OCI-LY7 (cell line): ENCODE measurements around the gene PPP4C. TPM values are rescaled to one million over a fixed set of nuclear protein-coding genes. Genes with fewer than 3 reads are reported as not detected.

Source experiments
- BruUV-seq: library from RNA; stranded (reverse); fragments of 400-500 nt; replicated peaks from 2 replicates; lab custom pipeline; 2021; lab: Mats Ljungman, UMichigan
- CTCF ChIA-PET: fragments of 300-600 bp; sonication (Branson Sonifier 250); formaldehyde crosslinking; loops from one replicate; lab custom pipeline; 2022; ENCODE audit warnings: antibody characterized with exemption; ENCODE audit not compliant: unreplicated experiment; lab: Charles Lee
- POLR2A ChIA-PET: fragments of 300-600 bp; sonication (Branson Sonifier 250); formaldehyde crosslinking; loops from one replicate; lab custom pipeline; 2022; ENCODE audit warnings: antibody characterized with exemption; lab: Charles Lee
- DNase-seq: peaks from one replicate; pipeline ENCODE4 v3.0.0-alpha.2; 2015; ENCODE audit warnings: low spot score
- H2AFZ ChIP-seq: fragments of 200-600 bp; sonication (generic), shearing (Covaris generic); 2 replicates; pipeline ENCODE4 v1.6.1; 2014; ENCODE audit warnings: mild to moderate bottlenecking, antibody characterized with exemption, low read length, moderate library complexity
- H3K27ac ChIP-seq: fragments of 200-600 bp; sonication (generic); 2 replicates; pipeline ENCODE4 v1.5.1; 2014; ENCODE audit warnings: mixed run types, low read depth, mild to moderate bottlenecking, moderate library complexity, low read length, inconsistent platforms; ENCODE audit not compliant: poor library complexity, severe bottlenecking
- H3K36me3 ChIP-seq: fragments of 200-600 bp; sonication (generic); 2 replicates; pipeline ENCODE4 v1.6.1; 2014; ENCODE audit warnings: mild to moderate bottlenecking, antibody characterized with exemption, low read length, moderate library complexity, mixed read lengths; ENCODE audit not compliant: insufficient read depth
- H3K4me1 ChIP-seq: fragments of 200-600 bp; sonication (generic); 2 replicates; pipeline ENCODE4 v1.5.1; 2014; ENCODE audit warnings: mild to moderate bottlenecking, low read length; ENCODE audit not compliant: insufficient read depth, poor library complexity, severe bottlenecking
- H3K4me2 ChIP-seq: fragments of 200-600 bp; sonication (generic); 2 replicates; pipeline ENCODE4 v1.6.1; 2014; ENCODE audit warnings: mild to moderate bottlenecking, low read length
- H3K4me3 ChIP-seq: fragments of 200-600 bp; sonication (generic); 2 replicates; pipeline ENCODE4 v1.5.1; 2014; ENCODE audit warnings: mild to moderate bottlenecking, low read depth, low read length; ENCODE audit not compliant: poor library complexity, severe bottlenecking
- H3K79me2 ChIP-seq: fragments of 200-600 bp; sonication (generic); 2 replicates; pipeline ENCODE4 v1.6.1; 2016; ENCODE audit warnings: low read depth, mild to moderate bottlenecking, low read length, moderate library complexity, mixed read lengths; ENCODE audit not compliant: insufficient read depth
- H3K9me2 ChIP-seq: fragments of 200-600 bp; sonication (generic); 2 replicates; pipeline ENCODE4 v1.6.1; 2016; ENCODE audit warnings: mild to moderate bottlenecking, low read length, mixed read lengths; ENCODE audit not compliant: insufficient read depth
- H3K9me3 ChIP-seq: fragments of 200-600 bp; sonication (generic); 2 replicates; pipeline ENCODE4 v1.6.1; 2014; ENCODE audit warnings: mild to moderate bottlenecking, mixed run types, low read length, mixed read lengths
- H4K20me1 ChIP-seq: fragments of 200-600 bp; sonication (generic); 2 replicates; pipeline ENCODE4 v1.6.1; 2014; ENCODE audit warnings: mild to moderate bottlenecking, antibody characterized with exemption, low read length, moderate library complexity, mixed read lengths; ENCODE audit not compliant: insufficient read depth
- CTCF ChIP-seq: fragments of 200-600 bp; sonication (generic); conservative IDR thresholded peaks from 2 replicates; pipeline ENCODE4 v1.5.1; 2014; ENCODE audit warnings: mild to moderate bottlenecking, antibody characterized with exemption, low read length, moderate library complexity, mixed read lengths
- EZH2phosphoT487 ChIP-seq: fragments of 200-600 bp; sonication (generic); IDR thresholded peaks from 2 replicates; pipeline ENCODE4 v1.6.1; 2018; ENCODE audit warnings: low read depth, borderline replicate concordance, mild to moderate bottlenecking, mixed run types, antibody characterized with exemption, low read length, moderate library complexity, mixed read lengths
- intact Hi-C: fragments of 100-400 bp; cut with micrococcal nuclease; formaldehyde crosslinking; loops from one replicate; pipeline ENCODE4 v1.10.0; 2022; ENCODE audit not compliant: unreplicated experiment
- total RNA-seq, 2 experiments: library from RNA; depleted of rRNA in 1 of 2; stranded (reverse); fragments of >200 nt in 1 of 2; shearing (Covaris generic) in 1 of 2; gene quantifications; 2 replicates each; pipeline ENCODE4 v1.2.3, GENCODE V29; 2014 to 2022

The PPP4C gene
- total RNA-seq, 2 experiments from 2014 or later = 124 to 144 TPM

GRCh38 chr16:30108059-30108850 lies 32.5 kb downstream of the PPP4C start:
- Histone ChIP-seq H3K27ac (no peak overlapping the region), H2AFZ (no peak overlapping the region), H3K4me2 (no peak overlapping the region), H4K20me1 (no peaks in the 10 kb centered on the region), H3K9me2 (no peaks in the 10 kb centered on the region), H3K4me3 (no peak overlapping the region), H3K36me3 (no peaks in the 10 kb centered on the region), H3K9me3 (no peaks in the 10 kb centered on the region), H3K4me1 (peaks cover 4% of the 10 kb centered on the region), H3K79me2 (no peaks in the 10 kb centered on the region)
- POLR2A ChIA-PET = no interaction called here
- TF ChIP-seq CTCF (no peak), EZH2phosphoT487 (no peak)
- no TSS peak for BruUV-seq
- intact Hi-C loops = no loop called here
- no peak for DNase-seq
- CTCF ChIA-PET = no interaction called here

GRCh38 chr16:30110661-30111060 lies 34.9 kb downstream of the PPP4C start:
- no peaks in the 10 kb centered on the region for H3K9me2 ChIP-seq
- no peaks in the 10 kb centered on the region for H3K9me3 ChIP-seq
- no peak for DNase-seq
- no peaks in the 10 kb centered on the region for H3K36me3 ChIP-seq
- H2AFZ ChIP-seq = no peak overlapping the region
- ChIA-PET POLR2A (interaction anchor here (0.6 to 0.7 kb wide), 2 partner anchors 38 to 73 kb away, joined by 3 to 4 read pairs; partner anchors contain the start of gene CORO1A), CTCF (interaction anchor here (1.9 kb wide), 1 partner anchor 16 kb away, joined by 5 read pairs; no protein-coding TSS in a partner anchor)
- H3K27ac ChIP-seq = no peak overlapping the region
- no peak overlapping the region for H3K4me3 ChIP-seq
- intact Hi-C loops = no loop called here
- TF ChIP-seq EZH2phosphoT487 = no peak
- TF ChIP-seq CTCF = no peak
- H3K4me1 ChIP-seq = peaks cover 15% of the 10 kb centered on the region
- no TSS peak for BruUV-seq
- H4K20me1 ChIP-seq = no peaks in the 10 kb centered on the region
- H3K4me2 ChIP-seq = no peak overlapping the region
- no peaks in the 10 kb centered on the region for H3K79me2 ChIP-seq
